Keratinocyte (primary cell): ENCODE results near the gene TNNT3. TPM values are rescaled to one million over a fixed set of nuclear protein-coding genes. Genes with fewer than 3 reads are reported as not detected.
"Not testable (repeated sequence)": the region's sequence is repeated elsewhere in the genome, so short reads cannot be mapped to it uniquely, and the experiment has no call there.

Experiments used
- DNase-seq: peaks from one replicate; pipeline ENCODE4 v3.0.0-alpha.2; 2011; ENCODE audit warnings: low read depth, missing footprints, low spot score
- FAIRE-seq: peaks from 2 replicates; lab custom pipeline; 2011; peaks lifted over from hg19 to GRCh38; lab: Jason Lieb, UNC
- H2AFZ ChIP-seq: 2 replicates; pipeline ENCODE4 v1.6.0; 2012; ENCODE audit warnings: low read length, control low read depth, inconsistent platforms; ENCODE audit not compliant: control insufficient read depth
- H3K27ac ChIP-seq: 2 replicates; pipeline ENCODE4 v1.5.1; 2011; ENCODE audit warnings: low read length; ENCODE audit not compliant: control insufficient read depth, insufficient read depth
- H3K27me3 ChIP-seq: 3 replicates; pipeline ENCODE4 v1.6.0; 2011; ENCODE audit warnings: low read length; ENCODE audit not compliant: control insufficient read depth, insufficient read depth; ENCODE audit errors: extremely low read depth
- H3K36me3 ChIP-seq, 2 experiments: 2 replicates in 1 of 2; 3 replicates in 1 of 2; pipeline ENCODE4 v1.5.1; 2011; ENCODE audit warnings: low read length in 2 of 2, mild to moderate bottlenecking in 1 of 2; ENCODE audit not compliant: control insufficient read depth in 2 of 2, insufficient read depth in 2 of 2; ENCODE audit errors: extremely low read depth in 1 of 2
- H3K4me1 ChIP-seq: 3 replicates; pipeline ENCODE4 v1.5.1; 2011; ENCODE audit warnings: low read length; ENCODE audit not compliant: control insufficient read depth, insufficient read depth; ENCODE audit errors: extremely low read depth
- H3K4me2 ChIP-seq: 3 replicates; pipeline ENCODE4 v1.6.0; 2011; ENCODE audit warnings: low read depth, low read length; ENCODE audit not compliant: control insufficient read depth, insufficient read depth; ENCODE audit errors: extremely low read depth
- H3K4me3 ChIP-seq, 3 experiments: fragments of 200-600 bp in 1 of 3; sonication (generic) in 1 of 3; 2 replicates in 2 of 3; 3 replicates in 1 of 3; pipeline ENCODE4 v1.5.1; 2011 to 2016; ENCODE audit warnings: low read length in 3 of 3, mild to moderate bottlenecking in 3 of 3, control low read depth in 2 of 3, inconsistent platforms in 1 of 3, low read depth in 1 of 3, mixed read lengths in 1 of 3, mixed run types in 1 of 3, moderate library complexity in 1 of 3; ENCODE audit not compliant: control insufficient read depth in 2 of 3, insufficient read depth in 2 of 3; ENCODE audit errors: extremely low read depth in 1 of 3
- H3K79me2 ChIP-seq: 2 replicates; pipeline ENCODE4 v1.6.0; 2012; ENCODE audit warnings: low read length; ENCODE audit not compliant: control insufficient read depth, insufficient read depth
- H3K9ac ChIP-seq: 3 replicates; pipeline ENCODE4 v1.6.0; 2011; ENCODE audit warnings: low read length; ENCODE audit not compliant: control insufficient read depth, insufficient read depth; ENCODE audit errors: extremely low read depth
- H3K9me1 ChIP-seq: 3 replicates; pipeline ENCODE4 v1.6.0; 2011; ENCODE audit warnings: low read length; ENCODE audit not compliant: control insufficient read depth, insufficient read depth; ENCODE audit errors: extremely low read depth
- H3K9me3 ChIP-seq: 2 replicates; pipeline ENCODE4 v1.5.1; 2012; ENCODE audit warnings: low read depth, low read length; ENCODE audit not compliant: control insufficient read depth
- H4K20me1 ChIP-seq: 3 replicates; pipeline ENCODE4 v1.6.0; 2011; ENCODE audit warnings: low read length; ENCODE audit not compliant: control insufficient read depth, insufficient read depth; ENCODE audit errors: extremely low read depth
- CTCF ChIP-seq, 3 experiments: IDR thresholded peaks in 1 of 3; conservative IDR thresholded peaks in 1 of 3; optimal IDR thresholded peaks in 1 of 3; 2 replicates in 2 of 3; 3 replicates in 1 of 3; pipeline versions ENCODE3 to v1.5.1; 2011; ENCODE audit warnings: low read length in 3 of 3, mild to moderate bottlenecking in 3 of 3, moderate library complexity in 2 of 3, control low read depth in 1 of 3, inconsistent platforms in 1 of 3; ENCODE audit not compliant: insufficient read depth in 2 of 3; ENCODE audit errors: extremely low read depth in 1 of 3
- EZH2 ChIP-seq: IDR thresholded peaks from one replicate; pipeline ENCODE4 v1.6.1; 2012; ENCODE audit warnings: inconsistent platforms, mild to moderate bottlenecking, low read length, moderate library complexity
- dilution Hi-C: fragments of 300-500 bp; cut with MboI; formaldehyde crosslinking; loops from one replicate; pipeline ENCODE4 v1.7.0; 2020; ENCODE audit warnings: low sequenced_read_pairs; ENCODE audit not compliant: extremely low pct_ligation_motif_present
- polyA plus RNA-seq, 5 experiments: library from polyadenylated mRNA; depleted of rRNA in 3 of 5; stranded (reverse) in 3 of 5; stranded (forward) in 1 of 5; unstranded in 1 of 5; fragments of >200 nt; gene quantifications; 1 replicate in 1 of 5; 2 replicates in 3 of 5; 3 replicates in 1 of 5; pipeline versions ENCODE4 v1.2.1 to v1.2.3, GENCODE V29; 2011 to 2012; ENCODE audit warnings: missing spikeins in 2 of 5, low read depth in 1 of 5, low replicate concordance in 1 of 5

TNNT3 gene
- polyA plus RNA-seq, 1 donor (not counting 4 experiments of a cell fraction or from before 2014, with no cell fraction given) = 0.09 TPM

GRCh38 chr11:1938343-1939005, 19.0 kb downstream of the TNNT3 start:
- Histone ChIP-seq H3K9me1 (no peaks in the 10 kb centered on the region), H2AFZ (no peak overlapping the region), H3K27ac (no peak overlapping the region), H3K27me3 (no peaks in the 10 kb centered on the region), H4K20me1 (no peaks in the 10 kb centered on the region), H3K4me2 (no peak overlapping the region), H3K79me2 (no peaks in the 10 kb centered on the region), H3K9ac (no peak overlapping the region), H3K9me3 (no peaks in the 10 kb centered on the region), H3K36me3 (no peaks in the 10 kb centered on the region), H3K4me3 (no peak overlapping the region), H3K4me1 (peaks cover 7% of the 10 kb centered on the region)
- FAIRE-seq (no peak), DNase-seq (no peak)
- dilution Hi-C loops = no loop called here
- TF ChIP-seq CTCF (optimal IDR thresholded peaks at IDR 0.05 in 1 of 3, IDR thresholded peaks at IDR 0.05 in 1 of 3, conservative IDR thresholded peaks at IDR 0.05 in 1 of 3; ENCODE audit: extremely low read depth in 1 of 3, insufficient read depth in 2 of 3, low read length in 3 of 3) (no peak), EZH2 (no peak)

GRCh38 chr11:1939006-1939625, 19.6 kb downstream of the TNNT3 start:
- Histone ChIP-seq H3K79me2 (no peaks in the 10 kb centered on the region), H4K20me1 (no peaks in the 10 kb centered on the region), H3K9me3 (no peaks in the 10 kb centered on the region), H3K27me3 (no peaks in the 10 kb centered on the region), H3K36me3 (no peaks in the 10 kb centered on the region), H3K9ac (no peak overlapping the region), H3K4me3 (no peak overlapping the region), H3K27ac (no peak overlapping the region), H2AFZ (no peak overlapping the region), H3K9me1 (no peaks in the 10 kb centered on the region), H3K4me2 (no peak overlapping the region), H3K4me1 (peaks cover 14% of the 10 kb centered on the region)
- dilution Hi-C loops = no loop called here
- DNase-seq (no peak), FAIRE-seq (no peak)
- TF ChIP-seq EZH2 (no peak), CTCF (optimal IDR thresholded peaks at IDR 0.05 in 1 of 3, IDR thresholded peaks at IDR 0.05 in 1 of 3, conservative IDR thresholded peaks at IDR 0.05 in 1 of 3; ENCODE audit: extremely low read depth in 1 of 3, insufficient read depth in 2 of 3, low read length in 3 of 3) (no peak)

GRCh38 chr11:1939788-1940187, 20.3 kb downstream of the TNNT3 start:
- H3K9me1 ChIP-seq, DNase-seq, FAIRE-seq, H3K9ac ChIP-seq, H3K27me3 ChIP-seq, H2AFZ ChIP-seq, H3K36me3 ChIP-seq, H4K20me1 ChIP-seq, H3K27ac ChIP-seq, H3K9me3 ChIP-seq, H3K79me2 ChIP-seq, H3K4me2 ChIP-seq, H3K4me3 ChIP-seq, dilution Hi-C loops: not testable (repeated sequence)
- H3K4me1 ChIP-seq = peaks cover 15% of the 10 kb centered on the region
